Measurements from ENCODE around the gene TM9SF3. TPM values are rescaled to one million over a fixed set of nuclear protein-coding genes. Genes with fewer than 3 reads are reported as not detected.

Gene TM9SF3
- total and polyA plus RNA-seq, 10 of the 15 experiments (the other 5 are each of a cell fraction or from before 2014, with no cell fraction given): 17.1 to 85.4 (median 44.9) TPM

- ChIA-PET CTCF (interaction anchor here (2.3 kb wide), 1 partner anchor 22 kb away, joined by 6 read pairs; no protein-coding TSS in a partner anchor), RAD21 (ENCODE audit: unreplicated experiment) (no interaction called here), SMC1A (ENCODE audit: uncharacterized antibody, unreplicated experiment) (no interaction called here), POLR2A (no interaction called here)
- Histone ChIP-seq H3K4me2 (ENCODE audit: control insufficient read depth, insufficient read depth) (no peak overlapping the region), H4K20me1 (ENCODE audit: control insufficient read depth, insufficient read depth) (no peaks in the 10 kb centered on the region; the same call in 1 of the 2 replicates), H3K27me3 (replicated peaks in 1 of 2; ENCODE audit: control insufficient read depth in 2 of 2, insufficient read depth in 2 of 2, low read length in 1 of 2) (no peaks in the 10 kb centered on the region), H3K36me3 (ENCODE audit: control insufficient read depth in 2 of 2, insufficient read depth in 2 of 2, low read length in 1 of 2) (peaks cover 50 to 57% of the 10 kb centered on the region in 2 experiments), H3K4me1 (ENCODE audit: control insufficient read depth, insufficient read depth, low read length) (no peaks in the 10 kb centered on the region), H2AFZ (ENCODE audit: control insufficient read depth, low read depth, low read length) (no peak overlapping the region), H3K9ac (ENCODE audit: control insufficient read depth, insufficient read depth, low read length) (no peak overlapping the region), H3K27ac (ENCODE audit: control insufficient read depth, insufficient read depth) (no peak overlapping the region), H3K79me2 (ENCODE audit: control insufficient read depth, insufficient read depth, low read length) (no peaks in the 10 kb centered on the region), H3K4me3 (no peak overlapping the region), H3K9me3 (replicated peaks; ENCODE audit: control insufficient read depth, insufficient read depth, low read length) (no peaks in the 10 kb centered on the region)
- in situ Hi-C loops (cut with MboI): no loop called here
- FAIRE-seq (no peak), DNase-seq (ENCODE audit: low read depth, low spot score) (no peak), ATAC-seq (no peak)
- BruUV-seq (replicated peaks): no TSS peak
- intact Hi-C loops (cut with micrococcal nuclease; ENCODE audit: unreplicated experiment): no loop called here
- WGBS (ENCODE audit: insufficient coverage, insufficient replicate concordance, low lambda C conversion rate, missing lambda C conversion rate): 88% methylated on average over 2 of the region's 2 CpGs
- no peak for TF ChIP-seq PBX3 (IDR thresholded peaks at IDR 0.05; ENCODE audit: insufficient replicate concordance, low read depth, low read length)
- TF ChIP-seq HDAC2 (IDR thresholded peaks at IDR 0.05): no peak
- TF ChIP-seq FOXK2 (IDR thresholded peaks at IDR 0.05): no peak
- no peak for TF ChIP-seq TARDBP (IDR thresholded peaks at IDR 0.05; ENCODE audit: borderline replicate concordance)
- no peak for TF ChIP-seq RELA (IDR thresholded peaks at IDR 0.05; ENCODE audit: borderline replicate concordance, partially characterized antibody)
- TF ChIP-seq USF2 (IDR thresholded peaks at IDR 0.05; ENCODE audit: borderline replicate concordance, low read depth, low read length): no peak
- no peak for TF ChIP-seq JUNB (IDR thresholded peaks at IDR 0.05)
- no peak for TF ChIP-seq IRF3 (IDR thresholded peaks at IDR 0.05)
- no peak for TF ChIP-seq REST (IDR thresholded peaks at IDR 0.05; ENCODE audit: low read depth, low read length)
- no peak for TF ChIP-seq CHD4 (IDR thresholded peaks at IDR 0.05)
- TF ChIP-seq ESRRA (IDR thresholded peaks at IDR 0.05; ENCODE audit: low read length): no peak
- no peak for TF ChIP-seq CTCF (IDR thresholded peaks at IDR 0.05 in 2 of 3, conservative IDR thresholded peaks at IDR 0.05 in 1 of 3; ENCODE audit: control insufficient read depth in 2 of 3, extremely low read depth in 1 of 3, insufficient read depth in 1 of 3, low read depth in 3 of 3, low read length in 3 of 3)
- no peak for TF ChIP-seq IRF4 (IDR thresholded peaks at IDR 0.05; ENCODE audit: low read depth, low read length)
- no peak for TF ChIP-seq KAT2A (conservative IDR thresholded peaks at IDR 0.05; ENCODE audit: control insufficient read depth, low read depth, low read length)
- TF ChIP-seq CREB1 (IDR thresholded peaks at IDR 0.05; ENCODE audit: low read depth): no peak
- TF ChIP-seq ZNF384 (IDR thresholded peaks at IDR 0.05; ENCODE audit: borderline replicate concordance, low read depth, low read length): no peak
- TF ChIP-seq ASH2L (IDR thresholded peaks at IDR 0.05; ENCODE audit: borderline replicate concordance, low read depth): no peak
- no peak for TF ChIP-seq PAX5 (IDR thresholded peaks at IDR 0.05; ENCODE audit: borderline replicate concordance, low read depth, low read length)
Observed at GRCh38 chr10:96618653-96619052, 31.8 kb upstream of the TM9SF3 start.

Data from GM12878 (cell line).